Activated naive CD4-positive, alpha-beta T cell treated with anti-CD3 and anti-CD28 coated beads for 36 hours (primary cell): Measurements from ENCODE around the gene FOXN1. TPM values are rescaled to one million over a fixed set of nuclear protein-coding genes. Genes with fewer than 3 reads are reported as not detected.

Source experiments
- CTCF ChIA-PET: fragments of 350-600 bp; sonication (Branson Sonifier 250); formaldehyde crosslinking; loops from one replicate; lab custom pipeline; 2021; ENCODE audit warnings: antibody characterized with exemption; lab: Charles Lee
- DNase-seq: peaks from one replicate; pipeline ENCODE4 v3.0.0-alpha.2; 2020
- H3K27ac Mint-ChIP-seq: one replicate; pipeline ENCODE4 v1.8.0; 2021; ENCODE audit warnings: mild to moderate bottlenecking, mixed read lengths
- H3K27me3 Mint-ChIP-seq: one replicate; pipeline ENCODE4 v1.8.0; 2021; ENCODE audit warnings: low read depth, mixed read lengths
- H3K36me3 Mint-ChIP-seq: one replicate; pipeline ENCODE4 v1.8.0; 2021; ENCODE audit warnings: low read depth, mixed read lengths
- H3K4me1 Mint-ChIP-seq: one replicate; pipeline ENCODE4 v1.8.0; 2021; ENCODE audit warnings: low read depth, mixed read lengths
- H3K4me3 Mint-ChIP-seq: one replicate; pipeline ENCODE4 v1.8.0; 2021; ENCODE audit warnings: mild to moderate bottlenecking, moderate library complexity, mixed read lengths
- H3K9me3 Mint-ChIP-seq: one replicate; pipeline ENCODE4 v1.8.0; 2021; ENCODE audit warnings: mixed read lengths
- intact Hi-C: fragments of 100-400 bp; cut with micrococcal nuclease; formaldehyde crosslinking; loops from one replicate; pipeline ENCODE4 v1.15.1; 2023
- total RNA-seq, 2 experiments: library from RNA; stranded (reverse); gene quantifications; one replicate each; pipeline ENCODE4 v1.2.3, GENCODE V29; 2021

FOXN1 gene
- total RNA-seq, 2 experiments from 2014 or later, result not detected

- no peak overlapping the region for H3K27ac Mint-ChIP-seq
- H3K36me3 Mint-ChIP-seq, result no peaks in the 10 kb centered on the region
- no peak for DNase-seq
- peaks cover 1% of the 10 kb centered on the region for H3K4me1 Mint-ChIP-seq
- H3K4me3 Mint-ChIP-seq, result no peak overlapping the region
- H3K9me3 Mint-ChIP-seq, result no peaks in the 10 kb centered on the region
- CTCF ChIA-PET, result no interaction called here
- H3K27me3 Mint-ChIP-seq, result no peaks in the 10 kb centered on the region
- intact Hi-C loops, result no loop called here
Observed at GRCh38 chr17:28480799-28481571, 25.2 kb upstream of the FOXN1 start.

DNA sequence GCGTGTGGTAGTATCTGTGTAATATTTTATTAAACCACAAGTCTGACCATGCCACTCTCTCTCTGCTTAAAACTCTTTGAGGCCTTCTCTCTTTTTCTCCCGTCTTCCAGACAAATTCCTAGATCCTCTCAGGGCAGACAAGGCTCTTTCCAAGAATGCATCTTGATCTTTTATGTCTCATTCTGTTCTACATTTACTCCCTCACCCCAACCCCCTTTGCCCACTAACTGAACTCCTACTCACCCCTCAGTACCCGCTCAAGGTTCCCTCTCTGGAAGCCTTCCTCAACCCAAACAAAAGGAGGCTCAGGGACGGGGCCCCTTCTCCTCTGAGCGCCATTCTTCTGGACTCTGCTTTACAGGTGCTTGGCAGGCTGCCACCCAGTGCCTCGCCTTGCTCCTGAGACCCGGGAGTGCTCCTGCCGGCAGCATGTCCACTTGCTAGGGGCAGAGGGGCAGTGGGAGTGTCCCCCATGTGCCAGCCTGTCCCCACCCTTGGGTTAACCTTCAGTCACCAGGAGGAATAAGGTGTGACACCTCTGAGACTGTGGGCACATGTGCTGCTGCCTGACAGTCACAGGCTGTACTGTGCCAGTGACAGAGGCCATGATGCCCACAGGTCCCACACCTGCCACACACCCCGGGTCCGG is 23.5 kb upstream of the FOXN1 start:
- H3K4me3 Mint-ChIP-seq, result no peak overlapping the region
- H3K4me1 Mint-ChIP-seq, result no peaks in the 10 kb centered on the region
- no peaks in the 10 kb centered on the region for H3K36me3 Mint-ChIP-seq
- no peak overlapping the region for H3K27ac Mint-ChIP-seq
- no peak for DNase-seq
- no peaks in the 10 kb centered on the region for H3K27me3 Mint-ChIP-seq
- intact Hi-C loops, result no loop called here
- no peaks in the 10 kb centered on the region for H3K9me3 Mint-ChIP-seq
- CTCF ChIA-PET, result no interaction called here

DNA sequence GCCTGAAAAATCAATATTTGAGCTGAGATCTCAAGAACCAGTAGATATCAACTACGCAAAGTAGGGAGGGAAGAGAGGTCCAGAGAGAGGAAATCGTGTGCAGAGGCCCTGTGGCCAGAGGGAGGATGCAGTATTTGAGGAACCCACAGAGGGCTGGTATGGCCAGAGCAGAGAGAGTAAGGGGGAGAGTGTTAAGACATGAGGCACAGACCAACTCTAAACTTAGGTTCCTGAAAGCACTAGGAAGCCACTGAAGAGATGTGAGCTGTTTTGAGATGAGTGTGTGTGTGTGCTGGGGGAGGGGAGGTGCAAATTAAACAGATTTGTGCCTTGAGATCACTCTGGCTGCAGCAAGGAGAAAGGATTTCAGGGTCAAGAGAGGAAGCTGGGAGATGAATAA is 21.9 kb upstream of the FOXN1 start:
- H3K27me3 Mint-ChIP-seq, result no peaks in the 10 kb centered on the region
- H3K4me1 Mint-ChIP-seq, result no peaks in the 10 kb centered on the region
- intact Hi-C loops, result no loop called here
- H3K4me3 Mint-ChIP-seq, result no peak overlapping the region
- H3K9me3 Mint-ChIP-seq, result no peaks in the 10 kb centered on the region
- peak; percentile 28 for DNase-seq
- no peaks in the 10 kb centered on the region for H3K36me3 Mint-ChIP-seq
- no peak overlapping the region for H3K27ac Mint-ChIP-seq
- CTCF ChIA-PET, result interaction anchor here (0.7 to 1.5 kb wide), 3 partner anchors 11 to 1448 kb away, joined by 3 read pairs; no protein-coding TSS in a partner anchor

- H3K4me1 Mint-ChIP-seq, result no peaks in the 10 kb centered on the region
- H3K36me3 Mint-ChIP-seq, result no peaks in the 10 kb centered on the region
- H3K9me3 Mint-ChIP-seq, result no peaks in the 10 kb centered on the region
- DNase-seq, result no peak
- intact Hi-C loops, result no loop called here
- CTCF ChIA-PET, result interaction anchor here (0.9 to 1.5 kb wide), 4 partner anchors 10 to 128 kb away, joined by 3 to 4 read pairs (median 3); no protein-coding TSS in a partner anchor
- H3K27ac Mint-ChIP-seq, result no peak overlapping the region
- no peak overlapping the region for H3K4me3 Mint-ChIP-seq
- H3K27me3 Mint-ChIP-seq, result no peaks in the 10 kb centered on the region
Observed at GRCh38 chr17:28485049-28485448, 21.1 kb upstream of the FOXN1 start.

GRCh38 chr17:28487881-28488532 is 18.1 kb upstream of the FOXN1 start:
- intact Hi-C loops, result no loop called here
- no peak overlapping the region for H3K27ac Mint-ChIP-seq
- no peaks in the 10 kb centered on the region for H3K9me3 Mint-ChIP-seq
- CTCF ChIA-PET, result interaction anchor here (1.2 kb wide), 2 partner anchors 53 to 71 kb away, joined by 3 read pairs; no protein-coding TSS in a partner anchor
- DNase-seq, result no peak
- no peak overlapping the region for H3K4me3 Mint-ChIP-seq
- no peaks in the 10 kb centered on the region for H3K4me1 Mint-ChIP-seq
- no peaks in the 10 kb centered on the region for H3K36me3 Mint-ChIP-seq
- H3K27me3 Mint-ChIP-seq, result no peaks in the 10 kb centered on the region

- Mint-ChIP-seq H3K27me3 (no peaks in the 10 kb centered on the region), H3K9me3 (no peaks in the 10 kb centered on the region), H3K4me1 (no peaks in the 10 kb centered on the region), H3K36me3 (no peaks in the 10 kb centered on the region), H3K27ac (no peak overlapping the region), H3K4me3 (no peak overlapping the region)
- CTCF ChIA-PET, result interaction anchor here (1.2 kb wide), 2 partner anchors 52 to 72 kb away, joined by 3 read pairs; no protein-coding TSS in a partner anchor
- intact Hi-C loops, result no loop called here
- no peak for DNase-seq
Observed at GRCh38 chr17:28488533-28489276, 17.4 kb upstream of the FOXN1 start.

DNA sequence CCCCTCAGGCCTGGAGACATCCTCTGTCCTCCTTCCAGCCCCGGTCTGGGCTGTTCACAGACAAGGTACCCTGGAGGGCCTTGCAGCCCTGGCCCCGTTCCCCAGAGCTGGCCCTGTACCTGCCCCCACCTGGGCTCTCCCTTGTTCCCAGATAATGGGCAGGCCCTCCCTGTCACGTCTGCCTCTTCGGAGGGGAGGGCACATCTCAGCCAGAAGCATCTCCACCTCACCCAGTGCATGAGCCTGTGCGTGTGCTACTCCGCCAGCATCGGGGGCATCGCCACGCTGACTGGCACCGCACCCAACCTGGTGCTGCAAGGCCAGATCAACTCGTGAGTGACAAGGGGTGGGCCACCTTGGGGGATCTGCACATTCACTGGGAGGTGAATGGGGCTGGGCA is 14.9 kb upstream of the FOXN1 start:
- H3K4me3 Mint-ChIP-seq, result no peak overlapping the region
- H3K9me3 Mint-ChIP-seq, result no peaks in the 10 kb centered on the region
- no peak overlapping the region for H3K27ac Mint-ChIP-seq
- no peaks in the 10 kb centered on the region for H3K36me3 Mint-ChIP-seq
- DNase-seq, result no peak
- H3K4me1 Mint-ChIP-seq, result no peaks in the 10 kb centered on the region
- H3K27me3 Mint-ChIP-seq, result no peaks in the 10 kb centered on the region
- CTCF ChIA-PET, result interaction anchor here (7.4 kb wide), 1 partner anchor 57 kb away, joined by 51 read pairs; no protein-coding TSS in a partner anchor
- intact Hi-C loops, result no loop called here

GRCh38 chr17:28491860-28492259 is 14.3 kb upstream of the FOXN1 start:
- no peak overlapping the region for H3K27ac Mint-ChIP-seq
- H3K4me3 Mint-ChIP-seq, result no peak overlapping the region
- H3K9me3 Mint-ChIP-seq, result no peaks in the 10 kb centered on the region
- no peaks in the 10 kb centered on the region for H3K36me3 Mint-ChIP-seq
- intact Hi-C loops, result no loop called here
- H3K27me3 Mint-ChIP-seq, result no peaks in the 10 kb centered on the region
- DNase-seq, result no peak
- no peaks in the 10 kb centered on the region for H3K4me1 Mint-ChIP-seq
- CTCF ChIA-PET, result interaction anchor here (0.6 to 7.4 kb wide), 2 partner anchors 48 to 57 kb away, joined by 4 to 51 read pairs; no protein-coding TSS in a partner anchor

DNA sequence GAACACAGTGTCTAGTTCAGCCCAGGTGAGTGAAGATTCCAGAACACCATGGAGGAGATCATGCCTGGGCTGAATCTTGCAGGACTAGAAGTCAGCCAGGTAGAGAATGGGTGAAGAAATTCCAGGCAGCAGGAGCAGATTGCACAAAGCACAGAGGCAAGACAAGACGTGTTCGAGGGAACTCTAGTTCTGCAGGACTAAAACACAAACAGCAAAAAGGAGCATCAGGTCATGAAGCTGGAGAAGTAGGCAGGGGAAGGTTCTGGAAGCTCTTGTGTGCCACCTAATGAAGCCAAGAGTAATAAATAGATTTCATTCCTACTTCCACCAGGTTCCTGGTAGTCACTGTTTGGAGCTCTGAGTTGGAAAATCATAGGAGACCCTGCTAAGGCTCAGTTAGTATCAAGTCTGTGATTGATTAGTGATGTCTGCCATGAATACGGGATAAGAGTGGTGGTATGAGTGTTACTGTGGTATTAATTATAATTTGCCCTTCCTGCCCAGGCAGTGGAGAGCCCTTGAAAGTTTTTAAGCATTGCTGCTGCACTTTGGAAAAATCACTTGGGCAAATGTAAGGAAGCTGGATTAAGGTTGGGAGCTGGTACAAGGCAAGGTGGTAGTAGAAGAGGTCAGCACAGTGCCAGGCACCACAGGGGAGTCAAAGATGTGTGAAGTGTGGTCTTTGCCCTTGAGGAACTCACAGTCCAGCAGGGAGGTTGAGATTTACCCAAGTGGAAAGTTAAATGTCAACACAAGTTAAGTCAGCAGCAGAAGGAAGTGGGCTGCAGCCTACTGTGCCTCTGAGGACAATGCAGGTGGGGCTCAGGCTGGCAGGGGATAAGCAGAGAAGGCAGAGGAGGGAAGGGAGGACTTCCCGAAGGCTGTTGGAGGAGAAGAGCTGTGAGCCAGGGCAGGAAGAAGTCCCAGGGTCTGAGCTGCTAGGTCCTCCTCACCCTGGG is 13.5 kb upstream of the FOXN1 start:
- Mint-ChIP-seq H3K4me3 (no peak overlapping the region), H3K27ac (no peak overlapping the region), H3K36me3 (no peaks in the 10 kb centered on the region), H3K27me3 (no peaks in the 10 kb centered on the region), H3K9me3 (no peaks in the 10 kb centered on the region), H3K4me1 (no peaks in the 10 kb centered on the region)
- DNase-seq, result no peak
- intact Hi-C loops, result no loop called here
- CTCF ChIA-PET, result interaction anchor here (0.6 to 7.4 kb wide), 6 partner anchors 12 to 56 kb away, joined by 3 to 51 read pairs (median 3); no protein-coding TSS in a partner anchor

GRCh38 chr17:28493460-28493859 is 12.7 kb upstream of the FOXN1 start:
- no peaks in the 10 kb centered on the region for H3K36me3 Mint-ChIP-seq
- H3K9me3 Mint-ChIP-seq, result no peaks in the 10 kb centered on the region
- no peaks in the 10 kb centered on the region for H3K4me1 Mint-ChIP-seq
- no peak overlapping the region for H3K4me3 Mint-ChIP-seq
- CTCF ChIA-PET, result interaction anchor here (0.7 to 7.4 kb wide), 5 partner anchors 11 to 55 kb away, joined by 3 to 51 read pairs (median 3); no protein-coding TSS in a partner anchor
- DNase-seq, result no peak
- no peak overlapping the region for H3K27ac Mint-ChIP-seq
- no peaks in the 10 kb centered on the region for H3K27me3 Mint-ChIP-seq
- intact Hi-C loops, result no loop called here
